HL-60 (cell line): ENCODE results near the gene NIPSNAP2.
"Not testable (repeated sequence)": the region's sequence is repeated elsewhere in the genome, so short reads cannot be mapped to it uniquely, and the experiment has no call there.

Experiments
- DNase-seq, 2 experiments: peaks; one replicate each; pipeline ENCODE4 v3.0.0-alpha.2; 2010 to 2020; ENCODE audit warnings: low read depth in 1 of 2, low spot score in 1 of 2
- H3K27ac ChIP-seq: fragments of 250-450 bp; sonication (Bioruptor Pico); replicated peaks from 2 replicates; pipeline ENCODE4 v1.5.1; 2020; ENCODE audit warnings: mild to moderate bottlenecking, moderate library complexity
- H3K27me3 ChIP-seq: fragments of 250-450 bp; sonication (Bioruptor Pico); 2 replicates; pipeline ENCODE4 v1.5.1; 2021; ENCODE audit warnings: mild to moderate bottlenecking, moderate library complexity; ENCODE audit not compliant: insufficient read depth, poor library complexity, severe bottlenecking
- H3K4me3 ChIP-seq: replicated peaks from 2 replicates; pipeline ENCODE4 v1.5.1; 2011; ENCODE audit warnings: mild to moderate bottlenecking, control low read depth, low read length; ENCODE audit not compliant: insufficient read depth
- GABPA ChIP-seq: IDR thresholded peaks from 2 replicates; pipeline ENCODE4 v1.6.1; 2012; ENCODE audit warnings: low read depth
- POLR2AphosphoS5 ChIP-seq: IDR thresholded peaks from 2 replicates; pipeline ENCODE4 v1.6.1; 2012; ENCODE audit warnings: low read depth
- SPI1 ChIP-seq: IDR thresholded peaks from 2 replicates; pipeline ENCODE4 v1.6.1; 2012; ENCODE audit warnings: low read depth, mild to moderate bottlenecking, borderline replicate concordance
- TF ChIP-seq, protein P1 (sequence below): IDR thresholded peaks from one replicate; pipeline ENCODE4 v1.5.1; 2011; ENCODE audit warnings: low read length, control low read depth, inconsistent platforms; ENCODE audit not compliant: insufficient read depth
- TF ChIP-seq, protein P2 (sequence below): IDR thresholded peaks from 2 replicates; pipeline ENCODE4 v1.6.1; 2012; ENCODE audit warnings: low read depth; ENCODE audit not compliant: insufficient replicate concordance

The NIPSNAP2 gene

GRCh38 chr7:55951637-55952351, 12.6 kb upstream of the NIPSNAP2 start, which contains the start of gene MRPS17:
Gene MRPS17, plus strand, starts transcription at chr7:55951877. Its CDS starts 1,319 bp downstream, at chr7:55953196.
- Histone ChIP-seq H3K27ac (peak within 1 kb of the TSS; percentile 71), H3K27me3 (no peaks in the 10 kb centered on the region), H3K4me3 (peak within 1 kb of the TSS; percentile 99)
- TF ChIP-seq GABPA: no peak
- TF ChIP-seq, protein P1, sequence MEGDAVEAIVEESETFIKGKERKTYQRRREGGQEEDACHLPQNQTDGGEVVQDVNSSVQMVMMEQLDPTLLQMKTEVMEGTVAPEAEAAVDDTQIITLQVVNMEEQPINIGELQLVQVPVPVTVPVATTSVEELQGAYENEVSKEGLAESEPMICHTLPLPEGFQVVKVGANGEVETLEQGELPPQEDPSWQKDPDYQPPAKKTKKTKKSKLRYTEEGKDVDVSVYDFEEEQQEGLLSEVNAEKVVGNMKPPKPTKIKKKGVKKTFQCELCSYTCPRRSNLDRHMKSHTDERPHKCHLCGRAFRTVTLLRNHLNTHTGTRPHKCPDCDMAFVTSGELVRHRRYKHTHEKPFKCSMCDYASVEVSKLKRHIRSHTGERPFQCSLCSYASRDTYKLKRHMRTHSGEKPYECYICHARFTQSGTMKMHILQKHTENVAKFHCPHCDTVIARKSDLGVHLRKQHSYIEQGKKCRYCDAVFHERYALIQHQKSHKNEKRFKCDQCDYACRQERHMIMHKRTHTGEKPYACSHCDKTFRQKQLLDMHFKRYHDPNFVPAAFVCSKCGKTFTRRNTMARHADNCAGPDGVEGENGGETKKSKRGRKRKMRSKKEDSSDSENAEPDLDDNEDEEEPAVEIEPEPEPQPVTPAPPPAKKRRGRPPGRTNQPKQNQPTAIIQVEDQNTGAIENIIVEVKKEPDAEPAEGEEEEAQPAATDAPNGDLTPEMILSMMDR: no peak
- TF ChIP-seq, protein P2, sequence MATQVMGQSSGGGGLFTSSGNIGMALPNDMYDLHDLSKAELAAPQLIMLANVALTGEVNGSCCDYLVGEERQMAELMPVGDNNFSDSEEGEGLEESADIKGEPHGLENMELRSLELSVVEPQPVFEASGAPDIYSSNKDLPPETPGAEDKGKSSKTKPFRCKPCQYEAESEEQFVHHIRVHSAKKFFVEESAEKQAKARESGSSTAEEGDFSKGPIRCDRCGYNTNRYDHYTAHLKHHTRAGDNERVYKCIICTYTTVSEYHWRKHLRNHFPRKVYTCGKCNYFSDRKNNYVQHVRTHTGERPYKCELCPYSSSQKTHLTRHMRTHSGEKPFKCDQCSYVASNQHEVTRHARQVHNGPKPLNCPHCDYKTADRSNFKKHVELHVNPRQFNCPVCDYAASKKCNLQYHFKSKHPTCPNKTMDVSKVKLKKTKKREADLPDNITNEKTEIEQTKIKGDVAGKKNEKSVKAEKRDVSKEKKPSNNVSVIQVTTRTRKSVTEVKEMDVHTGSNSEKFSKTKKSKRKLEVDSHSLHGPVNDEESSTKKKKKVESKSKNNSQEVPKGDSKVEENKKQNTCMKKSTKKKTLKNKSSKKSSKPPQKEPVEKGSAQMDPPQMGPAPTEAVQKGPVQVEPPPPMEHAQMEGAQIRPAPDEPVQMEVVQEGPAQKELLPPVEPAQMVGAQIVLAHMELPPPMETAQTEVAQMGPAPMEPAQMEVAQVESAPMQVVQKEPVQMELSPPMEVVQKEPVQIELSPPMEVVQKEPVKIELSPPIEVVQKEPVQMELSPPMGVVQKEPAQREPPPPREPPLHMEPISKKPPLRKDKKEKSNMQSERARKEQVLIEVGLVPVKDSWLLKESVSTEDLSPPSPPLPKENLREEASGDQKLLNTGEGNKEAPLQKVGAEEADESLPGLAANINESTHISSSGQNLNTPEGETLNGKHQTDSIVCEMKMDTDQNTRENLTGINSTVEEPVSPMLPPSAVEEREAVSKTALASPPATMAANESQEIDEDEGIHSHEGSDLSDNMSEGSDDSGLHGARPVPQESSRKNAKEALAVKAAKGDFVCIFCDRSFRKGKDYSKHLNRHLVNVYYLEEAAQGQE: no peak
- TF ChIP-seq POLR2AphosphoS5: peak; percentile 96
- no peak for TF ChIP-seq SPI1
- peak; percentile 86 to 93 for DNase-seq

DNA sequence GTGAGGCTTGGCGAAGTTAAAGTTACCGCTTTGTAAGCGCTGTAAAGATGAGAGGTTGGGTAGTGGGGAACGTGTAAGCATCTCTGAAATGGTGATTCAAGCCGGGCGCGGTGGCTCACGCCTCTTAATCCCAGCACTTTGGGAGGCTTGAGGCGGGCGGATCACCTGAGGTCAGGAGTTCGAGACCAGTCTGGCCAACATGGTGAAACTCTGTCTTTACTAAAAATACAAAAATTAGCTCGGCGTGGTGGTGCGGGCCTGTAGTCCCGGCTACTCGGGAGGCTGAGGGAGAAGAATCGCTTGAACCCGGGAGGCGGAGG, 12.1 kb upstream of the NIPSNAP2 start:
- Histone ChIP-seq H3K4me3 (peak overlapping the region; percentile 99), H3K27ac (peak overlapping the region; percentile 71)
- not testable (repeated sequence) for H3K27me3 ChIP-seq
- DNase-seq: peak in 1 of 2 experiments; percentile 15

DNA sequence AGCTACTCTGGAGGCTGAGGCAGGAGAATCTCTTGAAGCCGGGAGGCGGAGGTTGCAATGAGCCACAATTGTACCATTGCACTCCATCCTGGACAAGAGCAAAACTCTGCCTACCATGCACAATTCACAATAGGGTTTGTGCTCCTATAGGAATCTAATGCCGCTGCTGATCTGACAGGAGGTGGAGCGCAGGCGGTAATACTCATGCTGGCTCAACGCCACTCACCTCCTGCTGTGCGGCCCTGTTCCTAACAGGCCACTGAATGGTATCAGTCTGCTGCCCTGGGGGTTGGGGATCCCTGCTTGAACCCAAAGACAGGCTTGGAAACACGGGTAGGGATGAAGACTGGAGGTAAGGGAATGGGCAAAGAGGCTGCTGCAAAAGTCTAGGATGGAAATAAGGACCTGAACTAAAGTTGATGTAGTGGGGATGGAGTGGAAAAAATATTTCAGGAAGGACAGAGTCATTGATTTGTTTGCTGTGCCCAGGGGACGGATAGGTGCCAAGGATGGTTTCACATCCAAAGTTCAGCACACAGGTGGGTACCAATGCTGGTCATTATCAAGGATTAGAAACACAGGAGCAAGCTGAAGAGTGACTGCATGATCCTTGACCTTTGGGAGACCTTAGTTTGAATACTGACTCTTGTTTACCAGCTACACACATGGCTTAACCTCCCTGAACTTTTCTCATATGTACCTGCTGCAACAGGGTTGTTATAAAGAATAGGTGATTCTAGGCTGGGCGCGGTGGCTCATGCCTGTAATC, 10.5 kb upstream of the NIPSNAP2 start:
- TF ChIP-seq, protein P2: no peak
- TF ChIP-seq, protein P1: no peak
- TF ChIP-seq POLR2AphosphoS5 (no peak), SPI1 (no peak), GABPA (no peak)
- Histone ChIP-seq H3K27me3 (no peaks in the 10 kb centered on the region), H3K27ac (no peak overlapping the region), H3K4me3 (no peak overlapping the region)
- DNase-seq: no peak

- no peak overlapping the region for H3K27ac ChIP-seq
- H3K4me3 ChIP-seq: no peak overlapping the region
- TF ChIP-seq, protein P2: no peak
- TF ChIP-seq, protein P1: no peak
- no peak for TF ChIP-seq SPI1
- TF ChIP-seq POLR2AphosphoS5: no peak
- TF ChIP-seq GABPA: no peak
- no peak for DNase-seq
- no peaks in the 10 kb centered on the region for H3K27me3 ChIP-seq
Measured at GRCh38 chr7:55957190-55957589, 7.2 kb upstream of the NIPSNAP2 start.
